Measurements from ENCODE around the gene RARB. TPM values are rescaled to one million over a fixed set of nuclear protein-coding genes. Genes with fewer than 3 reads are reported as not detected.

Gene RARB
- total and polyA plus RNA-seq, 10 donors = 1.5 to 13.0 (median 7.5) TPM

DNA sequence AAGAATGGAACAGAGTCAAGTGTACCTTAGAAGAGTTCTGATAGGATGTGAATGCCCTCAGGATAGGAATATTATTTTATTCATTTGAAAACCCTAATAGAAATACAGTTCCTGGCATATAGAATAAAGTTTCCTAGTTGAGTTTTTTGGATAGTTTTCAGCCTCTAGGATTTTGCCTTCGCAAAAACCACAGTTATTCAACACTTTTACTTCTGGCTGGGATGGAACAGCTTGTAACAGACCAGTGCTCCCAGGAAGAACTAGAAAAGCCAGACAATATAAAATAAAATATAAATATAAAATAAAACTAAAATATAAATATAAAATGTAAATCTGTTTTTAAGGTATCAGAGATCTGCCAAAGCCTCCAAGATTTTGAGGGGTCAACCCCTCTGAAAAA, 27.5 kb upstream of the RARB start:
- intact Hi-C loops (cut with DNase I; ENCODE audit: low total_unique reads) = no loop called here
- WGBS, 5 donors = 51 to 91% (median 63%) methylated on average over 1 of the region's 1 CpG

DNA sequence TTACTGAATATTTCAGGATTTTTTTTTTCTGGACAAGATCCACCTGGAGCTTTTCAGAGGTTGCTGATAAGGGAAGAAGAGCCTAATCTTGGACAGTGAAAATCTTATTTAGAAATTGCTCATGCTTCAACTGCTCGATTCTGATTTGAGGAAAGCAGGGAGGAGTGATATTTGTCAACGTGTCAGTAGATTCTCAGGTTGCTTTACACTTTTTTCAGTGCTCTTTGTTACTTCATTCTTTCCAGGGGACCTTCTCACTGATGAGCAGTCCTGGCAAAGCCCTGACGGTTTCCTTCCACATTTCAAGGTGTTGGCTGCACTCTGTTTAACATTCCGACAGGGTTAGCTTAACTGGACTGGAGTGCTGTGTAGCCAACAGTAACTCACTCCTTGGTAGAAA, 24.1 kb upstream of the RARB start:
- H3K4me3 ChIP-seq = no peak overlapping the region
- TF ChIP-seq POLR2AphosphoS5 (IDR thresholded peaks at IDR 0.05) (no peak), POLR2A (IDR thresholded peaks at IDR 0.05) (no peak)
- TF ChIP-seq, protein P1, sequence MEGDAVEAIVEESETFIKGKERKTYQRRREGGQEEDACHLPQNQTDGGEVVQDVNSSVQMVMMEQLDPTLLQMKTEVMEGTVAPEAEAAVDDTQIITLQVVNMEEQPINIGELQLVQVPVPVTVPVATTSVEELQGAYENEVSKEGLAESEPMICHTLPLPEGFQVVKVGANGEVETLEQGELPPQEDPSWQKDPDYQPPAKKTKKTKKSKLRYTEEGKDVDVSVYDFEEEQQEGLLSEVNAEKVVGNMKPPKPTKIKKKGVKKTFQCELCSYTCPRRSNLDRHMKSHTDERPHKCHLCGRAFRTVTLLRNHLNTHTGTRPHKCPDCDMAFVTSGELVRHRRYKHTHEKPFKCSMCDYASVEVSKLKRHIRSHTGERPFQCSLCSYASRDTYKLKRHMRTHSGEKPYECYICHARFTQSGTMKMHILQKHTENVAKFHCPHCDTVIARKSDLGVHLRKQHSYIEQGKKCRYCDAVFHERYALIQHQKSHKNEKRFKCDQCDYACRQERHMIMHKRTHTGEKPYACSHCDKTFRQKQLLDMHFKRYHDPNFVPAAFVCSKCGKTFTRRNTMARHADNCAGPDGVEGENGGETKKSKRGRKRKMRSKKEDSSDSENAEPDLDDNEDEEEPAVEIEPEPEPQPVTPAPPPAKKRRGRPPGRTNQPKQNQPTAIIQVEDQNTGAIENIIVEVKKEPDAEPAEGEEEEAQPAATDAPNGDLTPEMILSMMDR (IDR thresholded peaks at IDR 0.05 in 8 of 11, conservative IDR thresholded peaks at IDR 0.05 in 3 of 11) = no peak
- no peaks in the 10 kb centered on the region for H3K9me3 ChIP-seq
- H3K36me3 ChIP-seq = no peaks in the 10 kb centered on the region
- no peaks in the 10 kb centered on the region for H3K27me3 ChIP-seq (replicated peaks in 1 of 7)
- H3K4me1 ChIP-seq = peaks cover 0 to 6% (median 0%) of the 10 kb centered on the region in 6 donors
- 79 to 85% (median 82%) methylated on average over 4 of the region's 4 CpGs for WGBS, 5 donors
- no peak for DNase-seq
- intact Hi-C loops (cut with DNase I; ENCODE audit: low total_unique reads) = no loop called here
- H3K27ac ChIP-seq = no peak overlapping the region

More for the DNA sequence above, 27.5 kb upstream of the RARB start:
- Histone ChIP-seq H3K27me3 (replicated peaks in 1 of 7) (no peaks in the 10 kb centered on the region), H3K4me1 (no peaks in the 10 kb centered on the region), H3K9me3 (no peaks in the 10 kb centered on the region), H3K36me3 (no peaks in the 10 kb centered on the region), H3K4me3 (no peak overlapping the region), H3K27ac (no peak overlapping the region)
- TF ChIP-seq, protein P1 (IDR thresholded peaks at IDR 0.05 in 8 of 11, conservative IDR thresholded peaks at IDR 0.05 in 3 of 11) = no peak
- TF ChIP-seq POLR2A (IDR thresholded peaks at IDR 0.05) (no peak), POLR2AphosphoS5 (IDR thresholded peaks at IDR 0.05) (no peak)
- DNase-seq = no peak

DNA sequence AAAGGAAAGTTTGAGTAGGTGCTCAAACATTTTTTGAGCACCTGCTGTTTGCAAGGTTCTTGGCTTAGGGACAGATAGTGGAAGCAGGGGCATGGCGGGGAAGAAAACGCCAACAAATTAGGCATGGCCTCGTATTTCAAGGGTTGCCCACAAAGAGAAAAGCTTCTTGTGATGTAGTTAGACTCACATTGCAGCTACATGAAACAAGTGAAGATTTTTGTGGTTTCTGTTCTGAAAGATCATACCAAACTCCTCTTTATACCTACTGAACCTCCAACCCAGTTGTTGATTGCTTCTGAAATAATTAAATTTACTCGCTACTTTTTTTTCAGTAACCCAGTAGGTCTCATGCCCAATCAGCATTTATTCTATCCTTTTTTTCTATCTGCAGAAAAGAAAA, 23.5 kb upstream of the RARB start:
- no peak for DNase-seq
- no peaks in the 10 kb centered on the region for H3K36me3 ChIP-seq
- intact Hi-C loops (cut with DNase I; ENCODE audit: low total_unique reads) = no loop called here
- H3K27ac ChIP-seq = no peak overlapping the region
- WGBS, 5 donors = 88 to 95% (median 88%) methylated on average over 4 of the region's 4 CpGs
- H3K4me1 ChIP-seq = peaks cover 0 to 6% (median 0%) of the 10 kb centered on the region in 6 donors
- H3K9me3 ChIP-seq = no peaks in the 10 kb centered on the region
- TF ChIP-seq POLR2AphosphoS5 (IDR thresholded peaks at IDR 0.05) (no peak), POLR2A (IDR thresholded peaks at IDR 0.05) (no peak)
- TF ChIP-seq, protein P1 (IDR thresholded peaks at IDR 0.05 in 8 of 11, conservative IDR thresholded peaks at IDR 0.05 in 3 of 11) = no peak
- H3K27me3 ChIP-seq (replicated peaks in 1 of 7) = no peaks in the 10 kb centered on the region
- no peak overlapping the region for H3K4me3 ChIP-seq

DNA sequence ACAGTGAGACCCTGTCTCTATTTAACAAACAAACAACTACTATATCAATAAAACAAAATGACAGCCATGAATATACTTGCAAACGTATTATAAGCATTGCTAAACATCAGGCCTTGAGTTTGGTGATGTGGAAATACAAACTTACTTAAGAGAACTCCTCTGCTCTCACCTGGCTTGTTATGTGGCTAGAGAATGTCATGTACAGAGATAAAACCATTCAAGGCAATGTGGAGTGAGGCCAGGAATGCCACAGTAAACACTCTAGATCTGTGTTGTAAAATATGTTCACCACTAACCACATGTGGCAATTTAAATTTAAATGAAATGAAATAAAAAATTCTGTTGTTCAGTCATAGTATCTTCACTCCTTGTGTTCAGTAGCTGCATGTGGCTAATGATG, 22.7 kb upstream of the RARB start:
- no peaks in the 10 kb centered on the region for H3K27me3 ChIP-seq (replicated peaks in 1 of 7)
- 65 to 91% (median 83%) methylated on average over 1 of the region's 1 CpG for WGBS, 5 donors
- no peaks in the 10 kb centered on the region for H3K36me3 ChIP-seq
- H3K9me3 ChIP-seq = no peaks in the 10 kb centered on the region
- DNase-seq = no peak
- no peak overlapping the region for H3K4me3 ChIP-seq
- intact Hi-C loops (cut with DNase I; ENCODE audit: low total_unique reads) = no loop called here
- no peak for TF ChIP-seq POLR2A (IDR thresholded peaks at IDR 0.05)
- no peak for TF ChIP-seq POLR2AphosphoS5 (IDR thresholded peaks at IDR 0.05)
- TF ChIP-seq, protein P1 (IDR thresholded peaks at IDR 0.05 in 8 of 11, conservative IDR thresholded peaks at IDR 0.05 in 3 of 11) = no peak
- H3K4me1 ChIP-seq = peaks cover 0 to 6% (median 0%) of the 10 kb centered on the region in 6 donors
- H3K27ac ChIP-seq = no peak overlapping the region
